Spleen (tissue), 7 donors: ENCODE results near the gene GPR152.

ENCODE experiments used
- CTCF ChIP-seq, 11 experiments: fragments of 200-600 bp in 7 of 11; fragments of 450-650 bp in 4 of 11; sonication (generic) in 4 of 11; IDR thresholded peaks in 8 of 11; conservative IDR thresholded peaks in 3 of 11; 1 replicate in 7 of 11; 2 replicates in 4 of 11; pipeline versions ENCODE4 v1.4.0 to v1.8.0; 2016 to 2021; ENCODE audit warnings: antibody characterized with exemption in 11 of 11, inconsistent platforms in 4 of 11, mild to moderate bottlenecking in 1 of 11
- POLR2A ChIP-seq, 3 donors: fragments of 450-650 bp; IDR thresholded peaks; one replicate each; pipeline ENCODE4 v1.5.1; 2017; ENCODE audit warnings: antibody characterized with exemption in 3 of 3, mild to moderate bottlenecking in 1 of 3
- POLR2AphosphoS5 ChIP-seq, 3 donors: sonication (generic); formaldehyde crosslinking; IDR thresholded peaks; one replicate each; pipeline ENCODE4 v1.5.1; 2017; ENCODE audit warnings: antibody characterized with exemption in 3 of 3
- donor health status: DM: no; HTN: no; CAD: no; lungs with moderate emphysema.
- donor health status: DM: no; HTN: no; CAD: no.
- donor health status: DM: no; HTN: no; CAD: no.

GRCh38 chr11:67466962-67467771, 14.6 kb upstream of the GPR152 start:
- TF ChIP-seq CTCF (IDR thresholded peaks at IDR 0.05 in 8 of 11, conservative IDR thresholded peaks at IDR 0.05 in 3 of 11): no peak
- peak in 1 of 3 donors; percentile 22 for TF ChIP-seq POLR2AphosphoS5 (IDR thresholded peaks at IDR 0.05)
- no peak for TF ChIP-seq POLR2A (IDR thresholded peaks at IDR 0.05)
